OCI-LY1 (cell line): ENCODE results near the gene IQCK.

Experiments used
- H2AFZ ChIP-seq: fragments of 200-600 bp; sonication (generic), shearing (Covaris generic); 2 replicates; pipeline ENCODE4 v1.6.0; 2014; ENCODE audit warnings: antibody characterized with exemption, mild to moderate bottlenecking, low read length
- H3F3A ChIP-seq: fragments of 200-600 bp; sonication (generic), shearing (Covaris generic); 2 replicates; pipeline ENCODE4 v1.6.0; 2014; ENCODE audit warnings: mild to moderate bottlenecking, antibody characterized with exemption, low read length, moderate library complexity; ENCODE audit not compliant: insufficient read depth
- H3K27ac ChIP-seq: fragments of 200-600 bp; sonication (generic); 2 replicates; pipeline ENCODE4 v1.5.1; 2014; ENCODE audit warnings: low read length, mixed run types, mild to moderate bottlenecking, low read depth; ENCODE audit not compliant: poor library complexity, severe bottlenecking
- H3K27me3 ChIP-seq: fragments of 200-600 bp; sonication (generic); 2 replicates; pipeline ENCODE4 v1.6.0; 2014; ENCODE audit warnings: antibody characterized with exemption, mild to moderate bottlenecking, low read length, moderate library complexity; ENCODE audit not compliant: insufficient read depth
- H3K36me3 ChIP-seq: fragments of 200-600 bp; sonication (generic); 2 replicates; pipeline ENCODE4 v1.6.1; 2014; ENCODE audit warnings: mild to moderate bottlenecking, antibody characterized with exemption, low read length, moderate library complexity, mixed read lengths; ENCODE audit not compliant: insufficient read depth
- H3K4me1 ChIP-seq: fragments of 200-600 bp; sonication (generic); 2 replicates; pipeline ENCODE4 v1.5.1; 2014; ENCODE audit warnings: mild to moderate bottlenecking, low read length, moderate library complexity; ENCODE audit not compliant: insufficient read depth, severe bottlenecking
- H3K4me2 ChIP-seq: fragments of 200-600 bp; sonication (generic), shearing (Covaris generic); 2 replicates; pipeline ENCODE4 v1.6.1; 2014; ENCODE audit warnings: low read length
- H3K4me3 ChIP-seq: fragments of 200-600 bp; sonication (generic); 2 replicates; pipeline ENCODE4 v1.5.1; 2014; ENCODE audit warnings: low read length, low read depth, mild to moderate bottlenecking, mixed read lengths; ENCODE audit not compliant: poor library complexity, severe bottlenecking
- H3K79me2 ChIP-seq: fragments of 200-600 bp; shearing (Covaris generic); 2 replicates; pipeline ENCODE4 v1.6.1; 2016; ENCODE audit warnings: mixed run types, low read length, mixed read lengths; ENCODE audit not compliant: insufficient read depth
- H3K9ac ChIP-seq: fragments of 200-600 bp; sonication (generic), shearing (Covaris generic); 2 replicates; pipeline ENCODE4 v1.6.1; 2014; ENCODE audit warnings: mild to moderate bottlenecking, low read length, mixed read lengths
- H3K9me2 ChIP-seq: fragments of 200-600 bp; sonication (generic), shearing (Covaris generic); 2 replicates; pipeline ENCODE4 v1.6.1; 2014; ENCODE audit warnings: low read depth, mild to moderate bottlenecking, low read length, mixed read lengths
- H3K9me3 ChIP-seq: fragments of 200-600 bp; shearing (Covaris generic); 2 replicates; pipeline ENCODE4 v1.6.1; 2014; ENCODE audit warnings: low read length, mixed read lengths
- H4K20me1 ChIP-seq: fragments of 200-600 bp; sonication (generic), shearing (Covaris generic); 2 replicates; pipeline ENCODE4 v1.6.0; 2016; ENCODE audit warnings: mild to moderate bottlenecking, low read length; ENCODE audit not compliant: insufficient read depth
- CTCF ChIP-seq: fragments of 200-600 bp; sonication (generic), shearing (Covaris generic); IDR thresholded peaks from 2 replicates; pipeline ENCODE4 v1.5.1; 2017; ENCODE audit warnings: mild to moderate bottlenecking, antibody characterized with exemption, low read length, moderate library complexity, mixed read lengths
- EZH2 ChIP-seq: fragments of 200-600 bp; sonication (generic), shearing (Covaris generic); IDR thresholded peaks from 2 replicates; pipeline ENCODE4 v1.8.0; 2017; ENCODE audit warnings: borderline replicate concordance, mixed run types, mild to moderate bottlenecking, antibody characterized with exemption, low read length, moderate library complexity, mixed read lengths

The IQCK gene

GRCh38 chr16:19712418-19713058 is 5.5 kb upstream of the IQCK start:
- no peak overlapping the region for H2AFZ ChIP-seq
- H3K4me3 ChIP-seq = no peak overlapping the region
- H3K27me3 ChIP-seq = no peaks in the 10 kb centered on the region
- peaks cover 14% of the 10 kb centered on the region for H3K79me2 ChIP-seq
- no peak for TF ChIP-seq CTCF
- no peak for TF ChIP-seq EZH2
- H3K4me1 ChIP-seq = peaks cover 14% of the 10 kb centered on the region
- H3K27ac ChIP-seq = no peak overlapping the region
- H3K9me3 ChIP-seq = no peaks in the 10 kb centered on the region
- no peaks in the 10 kb centered on the region for H3F3A ChIP-seq
- no peak overlapping the region for H3K4me2 ChIP-seq
- no peak overlapping the region for H3K9ac ChIP-seq
- H4K20me1 ChIP-seq = no peaks in the 10 kb centered on the region
- no peaks in the 10 kb centered on the region for H3K9me2 ChIP-seq
- H3K36me3 ChIP-seq = peaks cover 49% of the 10 kb centered on the region

DNA sequence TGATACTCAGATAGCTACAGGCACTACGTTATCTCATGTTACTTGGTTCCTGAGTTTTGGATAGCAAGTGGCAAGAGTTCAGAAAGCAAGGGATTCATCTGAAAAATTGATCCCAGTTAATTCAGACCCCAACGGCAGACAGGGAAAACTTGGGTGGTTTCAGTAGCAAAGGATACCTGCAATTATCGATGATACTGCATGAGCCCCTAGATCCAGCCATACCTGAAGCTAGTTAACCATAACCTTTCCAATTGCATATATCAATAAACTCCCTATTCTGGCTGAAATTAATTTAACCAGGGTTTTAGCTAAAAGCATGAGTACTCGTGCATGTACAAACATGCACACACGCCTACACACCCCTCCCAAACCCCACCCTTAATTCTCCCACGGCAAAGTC is 4.4 kb upstream of the IQCK start:
- peaks cover 43% of the 10 kb centered on the region for H3K36me3 ChIP-seq
- H3K27ac ChIP-seq = no peak overlapping the region
- peaks cover 15% of the 10 kb centered on the region for H3K4me1 ChIP-seq
- H3K9ac ChIP-seq = no peak overlapping the region
- H3K79me2 ChIP-seq = peaks cover 17% of the 10 kb centered on the region
- H4K20me1 ChIP-seq = no peaks in the 10 kb centered on the region
- no peak overlapping the region for H3K4me3 ChIP-seq
- no peak for TF ChIP-seq EZH2
- TF ChIP-seq CTCF = no peak
- no peaks in the 10 kb centered on the region for H3K27me3 ChIP-seq
- H3K9me3 ChIP-seq = no peaks in the 10 kb centered on the region
- no peak overlapping the region for H3K4me2 ChIP-seq
- no peaks in the 10 kb centered on the region for H3F3A ChIP-seq
- H3K9me2 ChIP-seq = no peaks in the 10 kb centered on the region
- no peak overlapping the region for H2AFZ ChIP-seq

GRCh38 chr16:19715566-19715965 is 2.5 kb upstream of the IQCK start:
- H3F3A ChIP-seq = no peaks in the 10 kb centered on the region
- no peak overlapping the region for H2AFZ ChIP-seq
- no peaks in the 10 kb centered on the region for H4K20me1 ChIP-seq
- H3K79me2 ChIP-seq = peaks cover 17% of the 10 kb centered on the region
- no peak for TF ChIP-seq EZH2
- TF ChIP-seq CTCF = no peak
- H3K4me1 ChIP-seq = peaks cover 21% of the 10 kb centered on the region
- H3K27ac ChIP-seq = no peak overlapping the region
- H3K9me3 ChIP-seq = no peaks in the 10 kb centered on the region
- peaks cover 33% of the 10 kb centered on the region; the same call in 1 of the 2 replicates for H3K36me3 ChIP-seq
- H3K9ac ChIP-seq = no peak overlapping the region
- no peak overlapping the region for H3K4me2 ChIP-seq
- no peaks in the 10 kb centered on the region for H3K9me2 ChIP-seq
- no peaks in the 10 kb centered on the region for H3K27me3 ChIP-seq
- no peak overlapping the region for H3K4me3 ChIP-seq
